Thyroid gland (tissue), 4 donors: Measurements from ENCODE around the gene PSRC1.

Experiments
- CTCF ChIP-seq, 6 experiments: fragments of 200-600 bp in 3 of 6; fragments of 450-650 bp in 3 of 6; sonication (generic) in 3 of 6; IDR thresholded peaks; one replicate each; pipeline ENCODE4 v1.5.1; 2016 to 2019; ENCODE audit warnings: antibody characterized with exemption in 6 of 6, mild to moderate bottlenecking in 2 of 6, inconsistent platforms in 1 of 6, moderate library complexity in 1 of 6
- POLR2A ChIP-seq, 2 donors: fragments of 450-650 bp; IDR thresholded peaks; one replicate each; pipeline ENCODE4 v1.6.1; 2017; ENCODE audit warnings: antibody characterized with exemption in 2 of 2, mild to moderate bottlenecking in 2 of 2, moderate library complexity in 1 of 2

GRCh38 chr1:109280862-109281261 is 2.1 kb downstream of the PSRC1 start:
- TF ChIP-seq CTCF (IDR thresholded peaks at IDR 0.05) (no peak), POLR2A (IDR thresholded peaks at IDR 0.05) (no peak)
